GM12878 (cell line): ENCODE results near the gene NKX1-1. TPM values are rescaled to one million over a fixed set of nuclear protein-coding genes. Genes with fewer than 3 reads are reported as not detected.

Source experiments
- ASH2L ChIP-seq: fragments of 300-600, 200-600 bp; sonication (generic); IDR thresholded peaks from 2 replicates; pipeline ENCODE4 v1.6.1; 2017; ENCODE audit warnings: low read depth, mild to moderate bottlenecking, borderline replicate concordance
- ETV6 ChIP-seq, 2 experiments: fragments of 450-650 bp in 1 of 2; IDR thresholded peaks in 1 of 2; conservative IDR thresholded peaks in 1 of 2; 2 replicates each; pipeline ENCODE4 v1.6.1; 2014; ENCODE audit warnings: antibody characterized with exemption in 1 of 2, borderline replicate concordance in 1 of 2, low read depth in 1 of 2, mild to moderate bottlenecking in 1 of 2, moderate library complexity in 1 of 2
- IKZF2 ChIP-seq, 2 experiments: fragments of 450-650 bp; IDR thresholded peaks; 2 replicates each; pipeline ENCODE4 v1.6.1; 2017; ENCODE audit warnings: mild to moderate bottlenecking in 2 of 2, moderate library complexity in 2 of 2
- MEF2B ChIP-seq: fragments of 450-650 bp; IDR thresholded peaks from 2 replicates; pipeline ENCODE4 v1.6.1; 2018; ENCODE audit warnings: mild to moderate bottlenecking, moderate library complexity; ENCODE audit not compliant: partially characterized antibody, poor library complexity, severe bottlenecking
- MYB ChIP-seq: fragments of 150-350 bp; IDR thresholded peaks from 2 replicates; pipeline ENCODE4 v1.6.1; 2014; ENCODE audit warnings: mild to moderate bottlenecking, low read depth, low read length, borderline replicate concordance
- SMAD5 ChIP-seq: IDR thresholded peaks from 2 replicates; pipeline ENCODE4 v1.6.1; 2016; ENCODE audit warnings: antibody characterized with exemption, low read depth
- YY1 ChIP-seq: IDR thresholded peaks from 2 replicates; pipeline ENCODE4 v1.6.1; 2011; ENCODE audit warnings: low read depth, mild to moderate bottlenecking, low read length
- ZNF274 ChIP-seq: IDR thresholded peaks from one replicate; pipeline ENCODE4 v1.8.0; 2011; ENCODE audit not compliant: insufficient read length, insufficient read depth
- ZNF687 ChIP-seq: fragments of 450-650 bp; IDR thresholded peaks from 2 replicates; pipeline ENCODE4 v1.6.1; 2017; ENCODE audit warnings: mild to moderate bottlenecking, moderate library complexity
- ZZZ3 ChIP-seq: IDR thresholded peaks from 2 replicates; pipeline ENCODE4 v1.6.1; 2011; ENCODE audit warnings: low read depth; ENCODE audit not compliant: control insufficient read depth, insufficient read length
- polyA plus RNA-seq, 11 experiments: library from polyadenylated mRNA; depleted of rRNA in 4 of 11; unstranded in 6 of 11; stranded (reverse) in 5 of 11; fragments of >200 nt; fragmentation: Nextera tagmentation in 4 of 11; fragmentation: Illumina TruSeq in 1 of 11; extraction: Ambion mirVana in 4 of 11; extraction: Trizol in 1 of 11; gene quantifications; 1 replicate in 1 of 11; 2 replicates in 10 of 11; pipeline versions ENCODE4 v1.2.1 to v1.2.3, GENCODE V29; 2011 to 2016; ENCODE audit warnings: inconsistent platforms in 2 of 11, missing spikeins in 2 of 11, low read depth in 1 of 11
- total RNA-seq, 4 experiments: library from RNA; depleted of rRNA in 3 of 4; stranded (reverse); fragments of >200 nt in 3 of 4; fragmentation: Illumina TruSeq in 1 of 4; extraction: Trizol in 1 of 4; gene quantifications; 2 replicates each; pipeline versions ENCODE4 v1.2.1 to v1.2.3, GENCODE V29; 2013 to 2021

NKX1-1 gene
- total and polyA plus RNA-seq, 10 of the 15 experiments (the other 5 are each of a cell fraction or from before 2014, with no cell fraction given) = not detected

- TF ChIP-seq ZNF274 (no peak), YY1 (no peak), MEF2B (no peak), ETV6 (conservative IDR thresholded peaks at IDR 0.05 in 1 of 2, IDR thresholded peaks at IDR 0.05 in 1 of 2; ENCODE audit: borderline replicate concordance in 1 of 2, low read depth in 1 of 2) (no peak), ZNF687 (no peak), SMAD5 (no peak), MYB (no peak), IKZF2 (IDR thresholded peaks at IDR 0.05) (no peak), ZZZ3 (no peak), ASH2L (no peak)
Measured at GRCh38 chr4:1401409-1402020, 4.7 kb downstream of the NKX1-1 start (continued).
